DMS79 treated with DMSO at 0.1 percent for 48 hours (cell line): Measurements from ENCODE around the gene HECTD4.

ENCODE experiments used
- DNase-seq: peaks from one replicate; lab custom pipeline; 2025; lab: John Stamatoyannopoulos, UW

Gene HECTD4

GRCh38 chr12:112176321-112177010 is 205.8 kb downstream of the HECTD4 start:
- no peak for DNase-seq

GRCh38 chr12:112175361-112176155 is 206.7 kb downstream of the HECTD4 start:
- no peak for DNase-seq

GRCh38 chr12:112172556-112173324 is 209.5 kb downstream of the HECTD4 start:
- DNase-seq: peak; percentile 57

GRCh38 chr12:112170971-112171596 is 211.1 kb downstream of the HECTD4 start:
- DNase-seq: no peak

GRCh38 chr12:112170376-112170775 is 211.9 kb downstream of the HECTD4 start:
- DNase-seq: no peak

GRCh38 chr12:112169966-112170365 is 212.3 kb downstream of the HECTD4 start:
- DNase-seq: no peak

- no peak for DNase-seq
Measured at GRCh38 chr12:112169161-112169872, 212.9 kb downstream of the HECTD4 start.

GRCh38 chr12:112168561-112168971 is 213.7 kb downstream of the HECTD4 start:
- DNase-seq: no peak

GRCh38 chr12:112167718-112168525 is 214.3 kb downstream of the HECTD4 start:
- DNase-seq: no peak

- DNase-seq: no peak
Measured at GRCh38 chr12:112167031-112167461, 215.2 kb downstream of the HECTD4 start.

GRCh38 chr12:112166051-112167015 is 215.9 kb downstream of the HECTD4 start:
- no peak for DNase-seq

- no peak for DNase-seq
Measured at GRCh38 chr12:112165624-112166023, 216.6 kb downstream of the HECTD4 start.

GRCh38 chr12:112164011-112164660 is 218.1 kb downstream of the HECTD4 start:
- DNase-seq: no peak

- no peak for DNase-seq
Measured at GRCh38 chr12:112163471-112163991, 218.7 kb downstream of the HECTD4 start.

GRCh38 chr12:112163056-112163455 is 219.2 kb downstream of the HECTD4 start:
- no peak for DNase-seq

- no peak for DNase-seq
Measured at GRCh38 chr12:112162241-112162790, 219.9 kb downstream of the HECTD4 start.

GRCh38 chr12:112161711-112162110 is 220.5 kb downstream of the HECTD4 start:
- no peak for DNase-seq

GRCh38 chr12:112160611-112161010 is 221.6 kb downstream of the HECTD4 start:
- DNase-seq: no peak
